Measurements from ENCODE around the gene P2RY12.

The P2RY12 gene

DNA sequence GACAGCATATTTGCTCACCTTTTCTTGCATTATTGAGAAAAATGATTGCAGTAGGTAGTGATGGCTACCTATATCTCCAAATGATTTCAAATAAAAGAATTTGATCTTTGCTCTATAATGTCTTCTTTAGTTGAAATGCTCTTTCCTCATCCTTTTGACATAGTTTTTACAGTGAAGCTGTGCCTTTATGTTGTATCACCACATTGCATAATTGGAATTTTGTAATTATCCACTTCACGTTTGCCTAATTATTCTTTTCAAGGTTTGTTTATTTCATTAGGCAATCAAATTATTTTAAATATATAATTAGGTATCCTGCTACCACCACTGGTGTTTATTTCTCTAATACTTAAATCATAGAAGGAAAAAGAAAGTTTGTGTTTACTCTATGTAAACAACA is 33.9 kb downstream of the P2RY12 start:
- in situ Hi-C loops (cut with HindIII; ENCODE audit: low sequenced_read_pairs): no loop called here

DNA sequence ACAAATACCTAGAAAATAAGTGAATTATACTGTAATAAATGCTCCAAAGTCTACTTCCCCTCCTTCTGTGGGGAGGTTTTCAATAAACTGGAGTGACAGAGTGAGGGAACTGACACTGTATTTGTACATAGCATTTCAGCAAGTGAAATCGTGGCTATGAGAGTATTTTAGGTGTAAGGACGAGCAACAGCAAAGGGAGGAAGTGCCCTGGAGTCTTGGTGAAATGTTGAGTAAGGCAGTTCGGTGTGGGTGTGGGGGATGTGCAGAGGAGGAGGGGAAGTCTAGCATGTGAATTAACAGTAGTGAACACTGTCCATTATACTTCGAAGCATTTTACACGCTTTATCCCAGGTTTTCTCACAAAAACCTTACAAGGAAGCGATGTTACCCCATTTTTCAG is 37.1 kb downstream of the P2RY12 start:
- in situ Hi-C loops (cut with HindIII; ENCODE audit: low sequenced_read_pairs): no loop called here

DNA sequence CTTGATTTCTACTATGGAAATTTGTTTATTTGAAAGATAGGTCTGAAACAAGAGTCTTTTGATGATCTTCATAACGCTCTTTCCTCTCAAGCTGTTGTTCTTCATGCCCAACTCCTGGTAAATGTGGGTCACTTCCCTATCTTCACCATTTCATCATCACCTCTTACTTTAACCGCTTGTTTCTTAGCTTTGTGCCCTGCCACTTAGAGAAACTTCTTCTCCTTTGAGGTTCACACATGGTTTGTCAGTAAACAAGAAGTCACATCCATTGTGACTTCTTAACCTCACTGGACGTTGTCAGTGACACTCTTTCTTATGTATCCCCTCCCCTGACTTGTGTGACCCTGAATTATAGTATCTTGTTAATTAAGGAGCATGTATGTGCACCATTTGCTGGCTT is 38.3 kb downstream of the P2RY12 start:
- in situ Hi-C loops (cut with HindIII; ENCODE audit: low sequenced_read_pairs): no loop called here

DNA sequence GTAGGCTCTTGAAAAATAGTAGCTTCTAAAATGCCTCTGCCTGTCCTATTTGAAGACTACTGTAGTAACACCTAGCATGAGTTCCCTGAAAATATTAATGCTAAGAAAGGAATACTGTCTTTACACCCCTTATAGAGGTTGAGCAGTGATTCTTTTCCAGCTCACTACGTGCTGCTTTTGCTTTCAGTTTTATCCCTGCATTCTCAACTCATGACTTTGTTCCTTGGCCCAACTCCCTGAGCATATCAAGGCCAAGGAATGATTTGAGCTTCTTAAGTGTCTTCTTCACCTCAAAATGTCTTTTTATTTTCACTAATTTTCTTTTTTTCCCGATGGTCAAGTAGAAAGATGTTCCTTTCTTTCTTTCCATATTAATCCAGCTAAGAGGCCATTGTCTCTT is 38.7 kb downstream of the P2RY12 start:
- in situ Hi-C loops (cut with HindIII; ENCODE audit: low sequenced_read_pairs): no loop called here

DNA sequence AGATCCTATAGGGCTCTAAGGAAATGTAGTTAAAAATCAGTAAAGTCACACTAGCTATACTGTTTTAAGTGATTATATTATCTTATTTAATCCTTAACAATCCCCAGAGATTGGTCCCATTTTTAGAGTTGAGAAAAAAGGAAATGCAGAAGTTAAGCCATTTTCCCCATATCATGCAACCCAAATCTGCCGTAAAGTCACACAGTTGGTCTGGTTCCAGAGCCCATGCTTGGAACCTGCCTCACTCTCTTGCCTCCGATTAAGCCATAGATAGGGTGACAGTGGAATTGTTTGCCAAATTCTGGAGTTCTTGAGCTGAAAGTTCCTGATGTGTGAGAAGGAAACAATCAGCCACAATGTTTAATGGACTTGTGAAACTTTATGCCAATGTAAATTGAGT is 52.9 kb downstream of the P2RY12 start:
- in situ Hi-C loops (cut with HindIII; ENCODE audit: low sequenced_read_pairs): no loop called here

DNA sequence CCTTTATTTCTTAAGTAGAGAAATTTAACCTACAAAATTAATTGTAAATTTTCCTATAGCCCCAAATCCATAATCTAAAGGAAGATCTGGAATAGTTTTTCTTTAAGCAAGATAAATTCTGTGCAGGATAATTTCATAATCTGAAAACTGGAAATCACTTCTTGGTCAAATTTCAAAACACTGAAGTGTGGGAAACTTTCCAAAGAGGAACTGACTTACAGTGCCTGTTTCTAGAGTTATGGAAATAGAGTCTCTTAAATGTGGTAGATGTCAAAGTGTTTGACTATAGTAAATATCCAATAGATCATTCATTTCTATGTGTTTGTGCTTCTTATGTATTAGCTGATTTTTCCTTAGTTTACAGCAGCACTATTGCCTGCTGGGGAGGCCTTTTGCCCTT is 53.7 kb downstream of the P2RY12 start:
- in situ Hi-C loops (cut with HindIII; ENCODE audit: low sequenced_read_pairs): no loop called here

DNA sequence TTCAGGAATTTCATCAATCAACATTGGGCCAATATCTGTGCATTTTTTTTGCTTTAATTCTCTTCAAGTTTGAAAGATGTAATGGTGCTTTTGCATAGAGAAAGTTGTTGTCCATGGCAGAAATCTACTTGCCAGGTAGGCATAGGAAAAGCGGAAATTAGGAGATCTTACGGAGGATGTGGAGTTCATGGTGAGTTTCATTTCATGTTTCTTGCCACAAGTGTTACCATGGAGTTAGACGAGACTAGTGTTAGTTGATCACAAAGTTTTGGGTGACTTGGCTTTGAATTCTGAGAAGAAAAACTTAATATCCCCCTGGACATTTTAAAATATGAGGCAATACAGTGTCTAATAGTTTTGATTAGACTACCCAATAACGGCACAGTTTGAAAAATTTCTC is 54.2 kb downstream of the P2RY12 start:
- in situ Hi-C loops (cut with HindIII; ENCODE audit: low sequenced_read_pairs): no loop called here

DNA sequence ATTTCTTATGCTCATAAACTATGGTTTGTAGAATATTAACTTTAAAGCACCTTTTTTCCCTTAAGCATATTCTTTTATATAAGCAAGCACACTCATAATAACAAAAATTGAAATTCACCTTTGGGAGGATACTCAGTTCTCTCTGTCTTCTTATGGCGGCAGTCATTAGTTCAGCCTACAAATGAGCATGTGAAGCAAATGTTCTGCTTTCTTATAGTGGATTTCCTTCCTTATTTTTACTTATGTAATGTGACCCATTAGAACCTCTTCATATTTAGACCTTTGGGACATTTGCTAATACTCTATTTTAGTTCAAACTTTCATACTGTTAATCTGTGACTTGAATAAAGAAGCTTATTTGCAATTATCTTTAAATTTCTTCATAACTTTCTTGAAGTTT is 55.2 kb downstream of the P2RY12 start, which contains the start of gene P2RY13:
P2RY13 (minus strand) TSS at position 187 of the 400 bp plus-strand sequence; CDS start at position 166, 21 bp downstream.
- in situ Hi-C loops (cut with HindIII; ENCODE audit: low sequenced_read_pairs): no loop called here

DNA sequence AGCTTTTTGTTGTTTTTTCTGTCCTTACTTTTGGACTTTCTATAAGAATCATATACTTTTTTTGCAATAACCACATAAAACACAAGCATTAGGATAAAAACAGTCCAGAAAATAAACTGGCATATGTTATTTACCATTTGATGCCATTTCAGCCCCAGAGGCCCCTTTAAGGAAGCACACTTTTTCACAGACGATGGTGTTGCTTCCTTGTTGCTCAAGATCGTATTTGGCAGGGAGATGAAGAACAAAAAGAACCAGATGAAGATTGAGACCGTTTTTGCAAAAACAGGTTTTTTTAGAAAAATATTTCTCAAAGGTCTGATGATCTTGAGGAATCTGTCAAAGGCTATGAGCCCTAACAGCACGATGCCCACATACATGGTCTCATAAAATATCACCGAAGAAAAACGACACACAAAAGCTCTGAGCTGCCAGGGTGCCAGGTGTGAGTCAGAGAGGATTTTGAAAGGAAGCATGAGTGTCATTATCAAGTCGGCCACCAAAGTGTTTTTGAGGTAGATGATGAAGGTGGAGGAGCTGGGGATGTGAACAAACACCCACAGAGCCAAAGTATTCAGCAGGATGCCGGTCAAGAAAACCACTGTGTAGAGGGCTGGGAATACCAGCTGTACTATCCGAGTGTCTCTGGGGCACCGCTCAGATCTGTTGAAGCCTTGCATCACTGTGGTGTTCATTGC is 56.1 kb downstream of the P2RY12 start:
- in situ Hi-C loops (cut with HindIII; ENCODE audit: low sequenced_read_pairs): no loop called here

DNA sequence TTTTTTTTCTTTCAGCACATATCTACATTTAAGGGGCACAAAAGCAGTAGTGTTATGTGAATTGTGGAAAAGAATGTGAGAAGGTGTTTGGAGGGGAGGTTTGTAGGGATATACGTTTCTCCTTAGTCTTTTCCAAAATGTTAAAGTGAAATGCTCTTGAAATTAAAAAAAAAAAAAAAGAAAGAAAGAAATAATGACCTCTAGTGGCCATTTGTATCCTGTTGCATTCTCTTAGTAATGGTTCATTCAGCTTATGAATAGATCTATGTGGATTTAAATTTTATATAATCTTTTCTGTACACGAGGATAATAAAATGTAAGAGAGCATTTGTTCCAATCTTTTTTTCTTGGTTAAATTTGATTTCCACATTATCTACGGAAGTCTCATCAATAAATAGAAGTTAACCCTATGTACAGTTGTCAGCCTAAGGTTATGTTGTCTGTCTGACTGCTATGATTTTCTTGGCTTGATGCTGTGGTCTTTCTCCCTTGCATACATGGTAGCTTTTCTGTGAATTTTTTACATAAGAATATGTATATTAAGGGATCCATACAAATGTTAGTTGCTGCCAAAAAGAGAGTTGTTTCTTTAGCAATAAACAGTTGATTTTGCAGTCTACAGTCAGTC is 56.9 kb downstream of the P2RY12 start:
- in situ Hi-C loops (cut with HindIII; ENCODE audit: low sequenced_read_pairs): no loop called here

DNA sequence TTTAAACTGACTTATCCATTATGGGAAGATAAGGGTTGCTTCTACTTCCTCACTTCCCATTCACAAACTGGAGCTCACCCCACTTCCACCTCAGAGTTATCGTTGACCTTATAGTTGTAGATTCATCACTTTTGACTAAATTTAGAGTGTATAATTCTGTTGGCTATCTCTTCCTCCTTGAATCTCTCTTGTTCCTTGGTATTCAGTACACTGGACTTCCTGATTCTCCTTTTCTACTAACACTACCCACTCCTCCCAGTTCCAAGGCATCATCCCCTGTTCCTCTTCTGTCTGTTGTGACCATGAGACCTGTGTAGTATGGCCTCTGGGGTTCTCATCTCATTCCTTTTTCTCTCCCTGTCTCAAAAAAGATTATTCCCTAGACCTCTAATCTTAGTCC is 62.0 kb downstream of the P2RY12 start:
- in situ Hi-C loops (cut with HindIII; ENCODE audit: low sequenced_read_pairs): no loop called here

DNA sequence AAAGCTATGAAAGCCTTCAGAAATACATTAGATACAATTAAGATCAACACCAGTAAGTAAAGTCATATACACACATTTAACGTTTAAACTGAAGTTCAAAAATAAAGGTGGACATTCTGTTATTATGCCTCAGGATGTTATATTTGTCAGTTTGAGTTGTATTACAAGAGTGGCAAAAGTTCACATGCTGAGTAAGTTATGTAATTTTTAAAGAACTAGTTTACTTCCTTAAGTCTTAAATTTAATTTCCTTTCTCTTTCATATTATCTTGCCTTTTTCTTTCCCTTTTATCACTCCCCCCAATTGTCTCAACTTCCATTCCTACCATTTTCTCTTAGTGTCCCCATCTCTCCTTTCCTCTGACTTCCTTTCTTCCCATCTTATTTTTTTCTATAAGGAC is 63.0 kb downstream of the P2RY12 start:
- in situ Hi-C loops (cut with HindIII; ENCODE audit: low sequenced_read_pairs): no loop called here

DNA sequence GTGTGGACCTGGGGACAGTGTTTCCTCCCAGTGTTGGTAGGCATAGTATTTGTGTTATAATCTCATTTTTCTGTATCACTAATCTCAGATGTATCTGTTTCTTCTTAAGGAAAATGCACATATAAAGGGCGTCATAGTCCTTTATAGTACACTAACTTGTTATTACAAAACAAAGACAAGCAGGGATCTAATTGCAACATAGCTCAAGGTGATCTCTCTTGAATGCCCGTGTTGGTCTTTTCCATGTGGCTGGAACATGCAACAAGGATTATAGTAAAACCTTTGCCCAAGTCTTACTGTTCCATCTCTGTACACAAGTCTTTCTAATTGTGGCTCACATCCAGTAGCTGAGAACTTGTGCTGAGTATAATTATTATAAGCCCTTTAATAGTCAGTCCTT is 64.4 kb downstream of the P2RY12 start:
- in situ Hi-C loops (cut with HindIII; ENCODE audit: low sequenced_read_pairs): no loop called here

DNA sequence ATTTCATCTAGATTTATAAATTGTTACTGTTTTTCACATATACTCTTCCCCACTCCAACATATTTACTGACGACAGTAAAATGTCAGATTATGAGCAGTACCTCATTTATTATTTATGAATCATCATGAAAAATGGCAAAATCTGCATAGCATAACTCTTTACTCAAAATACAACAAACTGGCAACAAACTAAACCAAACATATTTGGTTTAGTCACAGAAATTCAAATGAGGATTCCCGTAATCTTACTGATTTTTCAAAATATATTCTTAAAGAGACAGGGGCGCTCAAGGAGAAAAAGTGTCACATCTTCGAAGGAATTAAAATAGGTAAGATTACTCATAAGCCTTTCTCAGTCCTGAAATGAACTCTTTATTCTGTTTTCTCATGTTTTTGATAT is 64.9 kb downstream of the P2RY12 start:
- in situ Hi-C loops (cut with HindIII; ENCODE audit: low sequenced_read_pairs): no loop called here

DNA sequence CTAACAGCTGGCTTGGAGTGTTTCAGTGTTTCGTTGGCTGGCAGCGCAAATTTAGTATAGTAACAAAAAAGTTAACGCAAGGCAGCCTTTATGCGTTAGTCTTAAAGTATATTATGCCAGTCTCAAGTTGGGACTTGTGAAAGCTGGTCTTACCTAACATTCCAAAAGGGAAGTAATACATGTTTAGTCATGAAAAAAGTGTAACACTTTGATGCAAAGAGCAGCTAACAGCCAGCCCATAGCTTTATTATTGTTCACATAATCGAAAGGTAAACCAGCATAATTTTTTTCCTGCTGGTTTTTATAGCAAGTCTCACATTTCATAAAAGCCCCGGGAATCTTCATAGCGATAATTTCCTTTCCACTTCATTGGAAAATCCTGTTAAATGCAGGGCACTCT is 65.6 kb downstream of the P2RY12 start:
- in situ Hi-C loops (cut with HindIII; ENCODE audit: low sequenced_read_pairs): no loop called here

DNA sequence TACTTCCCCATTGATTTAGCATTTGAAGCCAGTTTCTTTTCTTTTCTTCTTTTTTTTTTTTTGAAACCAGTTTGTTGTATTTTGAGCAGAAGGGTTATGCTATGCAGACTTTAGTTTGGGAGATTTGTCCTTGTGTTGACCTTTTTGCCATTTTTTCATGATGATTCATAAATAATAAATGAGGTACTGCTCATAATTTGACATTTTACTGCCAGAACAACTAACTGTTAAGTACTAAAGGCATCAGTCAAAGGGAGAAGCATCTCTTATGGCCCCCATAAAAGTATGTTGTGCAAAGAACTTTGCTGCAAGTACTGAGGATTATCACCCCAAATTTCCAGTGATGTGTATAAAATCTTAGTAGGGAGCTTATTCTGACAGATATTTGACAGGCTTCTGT is 66.2 kb downstream of the P2RY12 start:
- in situ Hi-C loops (cut with HindIII; ENCODE audit: low sequenced_read_pairs): no loop called here

DNA sequence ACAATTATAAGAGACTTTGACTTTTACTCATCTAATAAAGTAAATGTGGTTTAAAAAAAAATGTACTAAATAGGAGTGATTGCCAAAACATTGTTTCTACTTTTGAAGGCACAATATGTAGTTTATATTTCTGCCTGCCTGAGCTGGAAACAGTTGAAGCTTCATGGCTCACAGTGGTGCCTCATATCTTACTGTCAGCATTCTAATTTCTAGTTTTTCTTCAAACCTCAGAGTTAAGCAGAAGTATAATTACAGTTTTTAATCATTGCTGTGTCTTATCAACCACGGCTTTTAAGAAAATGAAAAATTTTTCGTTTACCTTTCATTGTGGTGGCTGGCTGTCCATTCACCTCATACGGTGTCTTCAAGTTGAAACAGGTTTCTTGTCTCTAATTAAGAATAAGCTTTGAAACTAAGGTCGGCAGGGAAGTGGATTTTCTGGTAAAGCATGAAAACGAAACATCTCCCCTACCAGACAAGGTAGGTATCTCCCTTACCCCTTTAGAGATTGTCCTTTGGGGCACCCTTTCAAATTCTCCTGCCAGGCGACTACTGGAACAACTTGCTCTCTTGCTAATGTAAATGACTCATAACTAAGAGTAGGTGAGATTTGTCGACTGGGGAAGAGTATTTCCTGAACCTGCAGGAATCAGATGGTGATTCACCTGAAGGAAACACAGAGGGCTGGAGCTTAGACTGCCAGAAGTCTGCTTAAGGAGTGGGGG is 68.1 kb downstream of the P2RY12 start, which contains the start of gene GPR87:
GPR87 (minus strand) TSS at position 554 of the 725 bp plus-strand sequence. CDS start 16,720 bp downstream, outside the sequence.
- in situ Hi-C loops (cut with HindIII; ENCODE audit: low sequenced_read_pairs): no loop called here

DNA sequence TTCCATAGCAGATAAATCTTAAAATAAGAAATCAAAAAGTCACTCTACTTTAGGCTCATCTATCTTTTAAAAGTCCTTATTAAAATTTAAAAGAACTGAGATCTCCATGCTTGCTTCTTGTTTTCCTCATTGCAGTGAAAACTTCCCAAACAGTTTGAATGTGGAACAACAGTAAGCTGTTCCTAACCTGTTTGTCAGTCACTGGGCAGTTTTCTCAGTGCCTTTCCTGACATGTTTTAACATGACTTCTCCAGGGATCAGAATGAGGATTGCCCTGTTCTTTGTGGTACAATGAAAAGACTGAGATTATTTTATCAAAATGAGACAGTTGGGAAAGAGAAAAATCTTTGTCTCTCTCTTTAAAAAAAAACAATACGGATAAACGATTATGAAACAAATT is 68.7 kb downstream of the P2RY12 start:
- in situ Hi-C loops (cut with HindIII; ENCODE audit: low sequenced_read_pairs): no loop called here

DNA sequence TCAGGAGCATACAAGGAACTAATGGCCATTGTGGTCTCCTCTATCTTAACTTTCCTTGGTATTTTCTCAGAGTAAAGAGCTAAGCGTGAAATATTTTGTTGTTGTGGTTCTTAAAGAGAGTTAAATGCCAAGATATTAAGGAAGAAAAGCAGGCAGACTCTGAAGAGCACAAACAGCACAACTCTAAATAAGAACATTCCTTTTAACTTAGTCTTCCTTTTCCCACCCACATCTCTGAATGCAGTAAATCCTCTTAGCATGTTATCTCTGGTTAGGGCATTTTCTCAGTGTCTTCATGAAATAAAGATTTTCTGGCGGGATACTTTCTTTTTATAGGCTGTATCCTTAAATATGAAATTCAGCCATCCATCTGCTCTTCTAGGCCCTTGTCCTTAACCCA is 69.4 kb downstream of the P2RY12 start:
- in situ Hi-C loops (cut with HindIII; ENCODE audit: low sequenced_read_pairs): no loop called here

DNA sequence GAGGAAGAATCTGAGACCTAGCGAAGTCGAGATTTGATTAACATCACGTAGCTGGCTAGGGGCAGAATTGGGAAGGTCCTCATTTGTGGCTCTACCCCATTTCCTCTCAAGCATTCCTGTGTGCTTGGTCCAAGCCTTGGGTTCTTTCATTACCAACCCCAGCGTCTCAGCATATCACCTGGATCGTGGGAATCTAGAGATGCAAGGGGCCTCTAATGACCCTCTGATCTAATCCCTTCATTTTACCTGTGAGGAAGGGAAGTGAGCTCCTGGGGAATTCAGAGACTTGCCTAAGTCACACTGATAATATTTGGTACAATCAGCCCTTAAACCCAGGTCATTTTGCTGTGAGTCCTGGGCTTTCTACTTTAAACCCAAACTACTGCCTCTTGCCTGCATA is 70.0 kb downstream of the P2RY12 start:
- in situ Hi-C loops (cut with HindIII; ENCODE audit: low sequenced_read_pairs): no loop called here

DNA sequence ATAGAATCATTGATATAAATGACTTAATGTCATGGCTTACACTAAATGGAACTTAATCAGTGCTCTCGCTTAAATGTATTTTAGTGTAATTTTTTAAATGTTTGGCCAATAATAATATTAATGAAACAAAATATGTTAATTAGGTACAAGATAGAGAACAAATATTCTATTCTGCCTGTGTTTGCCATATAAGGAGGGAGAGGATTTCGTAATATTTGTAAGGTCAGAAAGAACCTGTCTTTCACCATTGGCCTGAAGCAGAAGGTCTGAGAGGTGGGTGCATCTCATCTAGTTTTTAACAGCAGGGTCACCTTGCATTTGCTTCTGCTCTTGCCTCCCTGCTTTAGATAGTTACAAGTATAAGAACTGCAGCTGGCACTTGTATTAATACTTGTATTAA is 70.4 kb downstream of the P2RY12 start:
- in situ Hi-C loops (cut with HindIII; ENCODE audit: low sequenced_read_pairs): no loop called here

DNA sequence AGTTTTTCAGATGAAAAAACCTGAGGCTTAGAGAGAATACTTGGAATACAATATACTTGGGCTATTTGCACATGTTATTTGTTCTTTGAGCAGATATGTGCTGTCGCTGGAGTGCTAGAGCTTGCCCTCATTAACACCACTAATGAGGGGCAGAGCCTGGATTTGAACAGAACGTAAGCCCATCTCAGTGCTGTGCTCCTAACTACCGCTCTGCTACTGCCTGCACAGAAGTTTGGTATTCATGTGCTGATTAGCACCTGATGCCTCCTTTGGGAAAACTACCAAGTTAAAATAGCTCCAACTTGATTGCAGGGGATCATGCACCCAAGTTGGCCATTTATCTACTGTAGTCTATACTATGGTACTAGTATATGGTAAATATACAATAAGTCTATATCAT is 71.6 kb downstream of the P2RY12 start:
- in situ Hi-C loops (cut with HindIII; ENCODE audit: low sequenced_read_pairs): no loop called here
